Stomach smooth muscle (tissue), 2 donors: ENCODE data around the gene ULBP2.
"Not testable (repeated sequence)": the region's sequence is repeated elsewhere in the genome, so short reads cannot be mapped to it uniquely, and the experiment has no call there.

Source experiments
- H3K27ac ChIP-seq: one replicate; pipeline ENCODE4 v1.7.0; 2013; ENCODE audit warnings: mild to moderate bottlenecking, low read length, inconsistent platforms
- H3K27me3 ChIP-seq, 2 donors: one replicate each; pipeline ENCODE4 v1.7.0; 2013; ENCODE audit warnings: low read length in 2 of 2; ENCODE audit not compliant: insufficient read depth in 2 of 2, control insufficient read depth in 1 of 2
- H3K36me3 ChIP-seq, 2 donors: one replicate each; pipeline ENCODE4 v1.7.0; 2013; ENCODE audit warnings: low read length in 2 of 2; ENCODE audit not compliant: control insufficient read depth in 2 of 2, insufficient read depth in 2 of 2
- H3K4me1 ChIP-seq: one replicate; pipeline ENCODE4 v1.7.0; 2013; ENCODE audit warnings: low read length; ENCODE audit not compliant: control insufficient read depth, insufficient read depth
- H3K4me3 ChIP-seq, 2 donors: one replicate each; pipeline ENCODE4 v1.7.0; 2013; ENCODE audit warnings: low read length in 2 of 2
- H3K9ac ChIP-seq, 2 donors: one replicate each; pipeline ENCODE4 v1.7.0; 2013; ENCODE audit warnings: low read length in 2 of 2, mild to moderate bottlenecking in 1 of 2
- H3K9me3 ChIP-seq, 2 donors: one replicate each; pipeline ENCODE4 v1.7.0; 2013; ENCODE audit warnings: low read length in 2 of 2; ENCODE audit not compliant: control insufficient read depth in 2 of 2
- donor health status: healthy.
- donor health status: Pancreatic carcinoma.

The ULBP2 gene

DNA sequence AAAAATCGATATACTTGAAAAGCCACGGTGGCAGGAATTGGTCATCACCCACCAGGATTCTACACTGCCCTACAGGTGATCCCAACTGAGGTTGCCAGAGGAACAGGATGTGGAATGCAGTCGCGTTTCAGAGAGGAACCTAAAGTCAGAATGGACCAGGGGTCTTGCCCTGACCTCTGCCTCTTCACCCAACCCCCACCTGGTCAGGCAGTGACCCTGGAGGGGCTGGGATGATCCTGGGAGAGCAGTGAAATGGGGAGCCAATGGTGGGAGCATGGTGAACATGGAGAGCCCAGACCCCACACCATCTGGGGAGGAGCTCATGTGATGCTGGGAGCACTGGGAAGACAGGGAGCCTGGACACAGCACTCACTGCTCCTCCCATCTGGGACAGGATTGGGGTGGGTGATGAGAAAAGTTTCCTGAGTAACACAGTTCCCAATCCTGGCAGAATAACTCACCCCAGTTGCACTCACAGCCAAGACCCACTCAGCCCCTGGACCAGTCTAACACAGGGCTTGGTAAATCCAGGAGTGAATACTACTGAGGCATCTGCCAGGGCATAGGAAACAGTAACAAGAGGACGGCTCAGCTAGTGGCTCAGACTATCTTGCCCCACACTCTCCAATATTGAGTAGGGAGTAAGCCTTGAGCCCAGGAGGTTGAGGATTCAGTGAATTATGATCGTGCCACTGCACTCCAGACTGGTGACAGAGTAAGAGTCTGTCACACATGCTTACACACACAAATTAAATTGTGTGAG is 1.7 kb upstream of the ULBP2 start:
- H3K27me3 ChIP-seq, result peaks cover 62 to 68% of the 10 kb centered on the region in 2 donors
- H3K27ac ChIP-seq, result no peak overlapping the region
- no peak overlapping the region for H3K9ac ChIP-seq
- peaks cover 25% of the 10 kb centered on the region for H3K4me1 ChIP-seq
- H3K9me3 ChIP-seq, result no peaks in the 10 kb centered on the region
- no peaks in the 10 kb centered on the region for H3K36me3 ChIP-seq
- no peak overlapping the region for H3K4me3 ChIP-seq

DNA sequence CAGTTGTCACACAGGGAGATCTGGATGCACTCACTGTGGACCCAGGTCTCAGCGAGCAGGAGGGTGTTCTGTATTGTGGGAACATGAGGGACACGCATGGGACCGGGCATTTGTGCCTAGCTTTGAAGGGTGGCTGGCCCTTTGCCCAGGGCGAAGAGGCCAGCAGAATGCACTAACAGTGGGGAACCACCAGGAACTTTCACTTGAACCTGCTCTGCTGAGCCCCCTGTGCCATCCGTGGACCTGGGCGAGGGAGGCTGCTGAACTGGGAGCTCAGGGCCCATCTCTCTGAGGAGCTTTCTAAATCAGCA is 1.2 kb upstream of the ULBP2 start:
- H3K9me3 ChIP-seq, result no peaks in the 10 kb centered on the region
- no peak overlapping the region for H3K27ac ChIP-seq
- H3K4me1 ChIP-seq, result peaks cover 25% of the 10 kb centered on the region
- H3K9ac ChIP-seq, result no peak overlapping the region
- no peak overlapping the region for H3K4me3 ChIP-seq
- H3K27me3 ChIP-seq, result peaks cover 57 to 66% of the 10 kb centered on the region in 2 donors
- no peaks in the 10 kb centered on the region for H3K36me3 ChIP-seq

DNA sequence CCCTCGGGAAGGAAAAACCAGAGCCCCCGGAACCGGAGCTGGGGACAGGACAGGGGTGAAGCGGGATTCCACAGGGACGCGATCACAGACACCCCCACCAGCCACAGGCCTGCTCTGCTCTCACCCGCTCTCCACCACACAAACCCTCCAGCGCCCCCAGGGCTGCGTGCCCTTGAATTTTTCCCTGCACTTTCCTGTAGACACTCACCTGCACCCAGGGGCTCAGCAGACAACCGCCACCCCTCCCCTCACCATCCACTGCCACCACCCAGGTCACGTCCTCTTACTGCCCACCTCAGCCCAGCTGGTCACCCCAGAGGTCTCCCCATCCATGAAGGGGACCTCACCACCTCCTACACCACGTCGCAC is 631 bp downstream of the ULBP2 start:
- no peak overlapping the region for H3K9ac ChIP-seq
- H3K27me3 ChIP-seq, result peaks cover 44 to 51% of the 10 kb centered on the region in 2 donors
- H3K27ac ChIP-seq, result no peak overlapping the region

DNA sequence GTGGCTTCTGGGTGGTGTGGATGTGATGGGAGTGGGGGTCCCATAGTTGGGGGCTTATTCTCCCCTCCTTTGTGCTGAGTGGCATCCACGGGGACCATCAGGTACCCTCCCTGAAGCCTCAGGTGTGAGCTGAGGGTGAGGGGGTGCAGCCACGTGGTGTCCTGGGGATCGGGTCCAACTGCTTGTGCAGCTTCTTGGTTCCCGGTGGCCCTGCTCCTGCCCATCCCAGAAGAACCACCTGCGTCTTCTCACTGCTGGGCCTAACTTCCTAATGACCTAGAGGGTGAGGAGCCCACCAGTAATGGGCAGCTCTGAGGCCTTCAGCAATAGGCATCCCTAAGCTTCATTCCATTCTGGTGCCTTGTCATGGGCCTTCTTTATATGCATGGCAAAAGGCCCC is 1.5 kb downstream of the ULBP2 start:
- peaks cover 38 to 44% of the 10 kb centered on the region in 2 donors for H3K27me3 ChIP-seq
- not testable (repeated sequence) for H3K4me3 ChIP-seq, H3K9me3 ChIP-seq, H3K27ac ChIP-seq, H3K36me3 ChIP-seq, H3K9ac ChIP-seq
- H3K4me1 ChIP-seq, result peaks cover 23% of the 10 kb centered on the region

More for the DNA sequence above, 631 bp downstream of the ULBP2 start:
- peak overlapping the region; percentile 59 to 77 for H3K4me3 ChIP-seq
- peaks cover 25% of the 10 kb centered on the region for H3K4me1 ChIP-seq
- no peaks in the 10 kb centered on the region for H3K36me3 ChIP-seq
- H3K9me3 ChIP-seq, result no peaks in the 10 kb centered on the region

DNA sequence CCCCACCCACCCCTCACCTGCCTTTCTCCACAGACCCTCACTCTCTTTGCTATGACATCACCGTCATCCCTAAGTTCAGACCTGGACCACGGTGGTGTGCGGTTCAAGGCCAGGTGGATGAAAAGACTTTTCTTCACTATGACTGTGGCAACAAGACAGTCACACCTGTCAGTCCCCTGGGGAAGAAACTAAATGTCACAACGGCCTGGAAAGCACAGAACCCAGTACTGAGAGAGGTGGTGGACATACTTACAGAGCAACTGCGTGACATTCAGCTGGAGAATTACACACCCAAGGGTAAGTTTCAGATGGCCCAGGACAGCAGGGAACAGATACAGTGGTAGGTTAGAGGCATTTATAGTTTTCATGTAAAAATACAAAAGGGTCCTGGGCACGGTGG is 3.5 kb downstream of the ULBP2 start:
- H3K27ac ChIP-seq, H3K9ac ChIP-seq, H3K4me3 ChIP-seq, H3K36me3 ChIP-seq, H3K9me3 ChIP-seq: not testable (repeated sequence)
- Histone ChIP-seq H3K4me1 (peaks cover 13% of the 10 kb centered on the region), H3K27me3 (peaks cover 19 to 25% of the 10 kb centered on the region in 2 donors)

DNA sequence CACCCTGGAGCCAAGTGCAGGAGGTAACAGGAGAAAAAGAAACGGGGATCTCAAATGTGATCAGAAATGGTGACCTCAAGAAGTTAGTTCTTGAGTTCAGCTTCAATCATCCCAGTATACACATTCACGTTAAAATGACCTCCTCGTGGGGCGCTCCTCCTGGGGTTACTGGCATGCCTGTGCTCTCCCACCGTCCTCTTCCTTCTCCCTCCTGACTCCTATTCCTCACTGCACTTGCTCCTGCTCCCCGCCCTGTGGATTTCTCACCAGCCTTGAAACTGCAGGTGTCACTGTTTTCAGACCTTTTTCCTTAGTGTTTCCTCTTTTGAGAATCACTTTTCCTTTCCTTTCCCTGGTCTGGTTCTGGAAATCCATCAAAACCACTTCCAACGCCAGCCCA is 4.8 kb downstream of the ULBP2 start:
- not testable (repeated sequence) for H3K36me3 ChIP-seq, H3K27ac ChIP-seq, H3K4me3 ChIP-seq, H3K4me1 ChIP-seq, H3K9me3 ChIP-seq, H3K9ac ChIP-seq
- H3K27me3 ChIP-seq, result peaks cover 22 to 25% of the 10 kb centered on the region in 2 donors

DNA sequence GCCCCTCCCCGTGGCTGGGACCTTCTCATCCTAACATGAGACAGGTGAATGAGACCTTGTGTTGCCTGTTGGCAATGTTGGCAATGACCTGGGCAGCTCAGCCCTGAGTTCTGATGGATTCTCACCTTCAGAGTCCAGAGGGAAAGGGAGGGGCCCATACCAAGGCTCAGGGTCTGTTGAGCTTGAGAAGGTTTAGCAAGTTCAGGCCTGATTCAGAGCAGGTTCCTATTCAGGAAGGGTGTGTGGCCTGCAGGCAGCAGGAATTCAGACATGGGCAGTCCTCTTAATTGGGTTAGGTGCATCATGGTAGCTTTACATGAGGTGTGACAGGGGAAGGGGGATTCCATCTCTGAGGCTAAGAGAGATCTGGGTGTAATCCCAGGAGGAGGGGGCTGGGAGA is 5.7 kb downstream of the ULBP2 start:
- not testable (repeated sequence) for H3K4me1 ChIP-seq, H3K36me3 ChIP-seq, H3K9ac ChIP-seq, H3K27ac ChIP-seq, H3K9me3 ChIP-seq, H3K4me3 ChIP-seq
- H3K27me3 ChIP-seq, result peaks cover 24 to 25% of the 10 kb centered on the region in 2 donors

DNA sequence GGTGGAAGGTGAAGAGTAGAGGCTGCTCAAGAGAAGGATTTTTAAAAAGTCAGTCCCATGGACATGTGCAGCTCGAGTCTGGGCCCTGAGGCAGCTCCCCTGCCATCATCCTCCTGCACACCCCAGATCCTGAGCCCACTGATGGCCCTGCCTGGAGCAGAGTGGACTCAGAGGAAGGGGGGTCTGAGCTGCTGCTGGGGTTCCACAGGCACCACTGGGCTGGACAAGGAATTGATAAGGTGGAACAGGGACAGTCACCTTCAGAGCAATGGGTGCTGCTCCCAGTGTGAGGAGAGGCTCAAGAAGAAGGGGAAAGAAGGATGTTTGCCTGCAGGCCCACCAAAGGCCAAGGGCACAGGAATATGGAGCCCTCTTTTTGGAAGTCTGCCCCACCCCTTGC is 6.2 kb downstream of the ULBP2 start:
- Histone ChIP-seq H3K36me3 (no peaks in the 10 kb centered on the region), H3K27me3 (peaks cover 25 to 27% of the 10 kb centered on the region in 2 donors), H3K9me3 (no peaks in the 10 kb centered on the region), H3K4me1 (no peaks in the 10 kb centered on the region), H3K27ac (no peak overlapping the region), H3K9ac (no peak overlapping the region), H3K4me3 (no peak overlapping the region)

DNA sequence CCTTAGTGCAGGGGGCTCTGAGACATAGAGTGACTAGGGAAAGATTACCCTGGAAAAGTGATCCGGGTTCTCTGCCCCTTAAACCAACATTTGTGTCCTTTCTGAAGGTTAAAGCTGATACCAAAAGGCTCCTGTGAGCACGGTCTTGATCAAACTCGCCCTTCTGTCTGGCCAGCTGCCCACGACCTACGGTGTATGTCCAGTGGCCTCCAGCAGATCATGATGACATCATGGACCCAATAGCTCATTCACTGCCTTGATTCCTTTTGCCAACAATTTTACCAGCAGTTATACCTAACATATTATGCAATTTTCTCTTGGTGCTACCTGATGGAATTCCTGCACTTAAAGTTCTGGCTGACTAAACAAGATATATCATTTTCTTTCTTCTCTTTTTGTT is 6.8 kb downstream of the ULBP2 start:
- no peaks in the 10 kb centered on the region for H3K4me1 ChIP-seq
- H3K27ac ChIP-seq, result no peak overlapping the region
- H3K9ac ChIP-seq, result no peak overlapping the region
- H3K4me3 ChIP-seq, result no peak overlapping the region
- H3K9me3 ChIP-seq, result no peaks in the 10 kb centered on the region
- H3K27me3 ChIP-seq, result peaks cover 25 to 31% of the 10 kb centered on the region in 2 donors
- H3K36me3 ChIP-seq, result no peaks in the 10 kb centered on the region

DNA sequence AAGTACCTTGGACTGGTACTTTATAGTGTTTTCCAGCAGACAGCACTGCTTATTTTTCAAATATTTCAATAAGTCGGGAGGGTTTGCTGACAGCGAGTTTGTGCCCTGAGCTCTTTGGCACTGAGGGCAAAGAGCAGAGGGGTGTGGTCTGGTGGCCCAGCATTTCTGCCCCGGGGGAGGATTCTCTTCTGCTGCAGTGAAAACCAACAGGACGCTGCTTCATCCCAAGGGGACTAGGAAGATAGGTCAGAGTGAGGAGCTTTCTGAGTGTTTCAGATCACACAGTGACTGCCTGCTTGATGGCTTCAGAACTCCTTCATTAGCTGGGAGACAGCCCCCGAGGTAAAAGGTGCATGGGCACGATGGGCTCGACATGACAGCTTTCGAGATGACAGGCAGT is 8.6 kb downstream of the ULBP2 start:
- Histone ChIP-seq H3K36me3 (no peaks in the 10 kb centered on the region), H3K9ac (no peak overlapping the region), H3K27me3 (peaks cover 27 to 36% of the 10 kb centered on the region in 2 donors), H3K4me1 (peaks cover 2% of the 10 kb centered on the region), H3K27ac (no peak overlapping the region), H3K4me3 (no peak overlapping the region), H3K9me3 (no peaks in the 10 kb centered on the region)

DNA sequence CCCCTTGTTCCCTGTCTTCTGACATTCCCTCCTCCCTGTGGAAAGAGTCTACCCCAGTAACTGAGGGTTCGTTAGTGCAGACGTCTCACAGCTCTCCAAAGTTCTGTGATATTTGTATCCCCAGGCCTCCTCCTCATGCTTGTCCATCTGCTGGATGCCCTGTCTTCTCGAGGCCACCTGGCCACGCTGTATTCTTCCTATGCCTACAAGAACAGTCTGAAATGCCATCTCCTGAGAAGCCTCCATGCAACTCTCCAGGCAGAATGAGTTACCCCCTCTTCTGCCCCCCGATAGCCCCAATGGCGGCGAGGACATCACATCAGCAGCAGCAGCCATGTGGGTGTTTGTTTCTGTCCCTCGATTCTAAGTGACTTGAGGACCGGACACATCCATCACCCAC is 9.3 kb downstream of the ULBP2 start:
- peaks cover 34 to 43% of the 10 kb centered on the region in 2 donors for H3K27me3 ChIP-seq
- no peak overlapping the region for H3K27ac ChIP-seq
- no peak overlapping the region for H3K4me3 ChIP-seq
- H3K36me3 ChIP-seq, result no peaks in the 10 kb centered on the region
- no peaks in the 10 kb centered on the region for H3K9me3 ChIP-seq
- H3K9ac ChIP-seq, result no peak overlapping the region
- H3K4me1 ChIP-seq, result peaks cover 2% of the 10 kb centered on the region
